H4 (cell line): Measurements from ENCODE around the gene TELO2. TPM values are rescaled to one million over a fixed set of nuclear protein-coding genes. Genes with fewer than 3 reads are reported as not detected.
A peak's percentile ranks its signal among the peaks of the same experiment; 100 is the strongest.
"Not testable (repeated sequence)": the region's sequence is repeated elsewhere in the genome, so short reads cannot be mapped to it uniquely, and the experiment has no call there.

Source experiments
- DNase-seq: peaks from one replicate; pipeline ENCODE4 v3.0.0-alpha.2; 2015; ENCODE audit warnings: low spot score
- total RNA-seq: library from RNA; depleted of rRNA; stranded (reverse); fragments of >200 nt; shearing (Covaris generic); gene quantifications from 2 replicates; pipeline ENCODE4 v1.2.3, GENCODE V29; 2014

Gene TELO2
- total RNA-seq, 1 experiment from 2014 or later: 3.6 TPM

DNA sequence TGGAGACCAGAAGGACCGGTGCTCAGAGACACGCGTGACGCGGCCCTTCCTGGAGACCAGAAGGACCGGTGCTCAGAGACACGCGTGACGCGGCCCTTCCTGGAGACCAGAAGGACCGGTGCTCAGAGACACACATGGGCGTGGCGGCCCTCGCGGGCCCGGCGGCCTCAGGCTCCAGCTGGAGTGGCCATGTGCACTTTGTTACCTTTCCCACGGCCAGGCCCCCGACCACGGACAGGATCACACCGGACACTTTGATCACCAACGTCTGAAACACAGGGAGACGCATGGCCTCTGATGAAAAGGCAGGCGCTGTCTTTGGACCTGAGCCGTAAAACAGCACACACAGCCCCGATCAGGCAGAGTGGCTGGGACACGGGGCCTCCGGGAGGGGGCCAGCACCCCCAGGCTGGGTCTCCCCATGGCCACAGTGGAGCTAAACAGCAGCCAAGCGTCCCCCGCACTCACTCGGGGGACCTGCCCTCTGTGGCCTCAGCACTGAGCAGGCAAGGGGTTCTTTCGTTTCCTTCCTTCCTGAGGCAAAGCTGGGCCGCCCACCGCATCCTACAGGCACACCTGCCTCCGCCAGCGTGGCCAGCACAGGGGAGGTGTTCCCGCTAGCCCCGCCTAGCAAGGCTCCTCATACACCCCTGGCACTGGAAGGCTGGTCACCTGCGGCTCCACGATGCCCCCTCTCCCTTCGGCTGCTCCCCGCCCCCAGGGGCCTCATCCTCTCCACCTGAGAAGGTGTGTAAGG lies 35.5 kb upstream of the TELO2 start:
- no peak for DNase-seq

DNA sequence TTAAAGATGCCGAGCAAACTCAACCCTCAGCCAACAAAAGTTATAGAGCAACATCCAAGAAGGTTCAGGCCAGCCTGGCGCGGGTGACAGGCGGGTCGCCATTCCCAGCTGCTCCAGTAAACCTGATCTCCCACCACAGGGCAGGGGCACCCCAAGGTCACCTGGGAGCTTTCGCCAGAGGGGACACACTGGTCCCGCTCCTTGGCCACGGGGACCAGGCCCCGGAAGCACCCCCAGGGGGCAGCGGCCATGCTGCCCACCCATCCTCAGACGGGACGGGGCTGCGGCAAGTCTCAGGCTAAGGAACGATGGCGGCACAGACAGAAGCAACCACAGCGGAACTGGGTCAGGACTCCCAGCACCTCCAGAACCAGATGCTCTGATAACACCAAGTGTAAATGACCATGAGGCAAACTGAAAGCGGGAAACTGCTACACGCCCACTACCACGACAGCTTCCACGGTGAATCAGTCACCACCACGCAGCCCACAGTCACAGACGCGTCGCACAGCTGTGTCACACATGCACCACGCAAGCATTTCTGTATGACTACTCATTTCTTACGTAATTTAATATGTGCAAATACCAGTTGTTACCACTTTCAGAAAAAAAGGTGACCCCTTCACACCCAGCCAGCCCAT lies 34.7 kb upstream of the TELO2 start:
- no peak for DNase-seq

DNA sequence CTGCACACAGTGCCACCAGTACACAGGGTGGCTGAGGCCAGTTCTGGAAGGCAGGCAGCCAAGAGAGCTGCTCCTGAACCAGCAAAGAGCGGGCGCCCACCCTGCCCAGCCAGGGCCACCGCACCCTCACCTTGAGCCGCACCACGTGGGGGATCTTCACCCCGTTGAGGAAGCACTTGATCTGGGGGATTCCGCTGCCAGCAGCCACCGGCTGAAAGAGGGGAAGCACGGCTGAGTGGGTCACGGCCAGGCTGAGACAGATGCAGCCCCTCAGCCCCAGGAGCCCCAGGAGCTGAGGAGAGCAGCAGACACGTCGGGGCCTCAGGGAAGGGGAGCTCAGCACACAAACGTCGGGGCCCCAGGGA lies 34.2 kb upstream of the TELO2 start:
- no peak for DNase-seq

DNA sequence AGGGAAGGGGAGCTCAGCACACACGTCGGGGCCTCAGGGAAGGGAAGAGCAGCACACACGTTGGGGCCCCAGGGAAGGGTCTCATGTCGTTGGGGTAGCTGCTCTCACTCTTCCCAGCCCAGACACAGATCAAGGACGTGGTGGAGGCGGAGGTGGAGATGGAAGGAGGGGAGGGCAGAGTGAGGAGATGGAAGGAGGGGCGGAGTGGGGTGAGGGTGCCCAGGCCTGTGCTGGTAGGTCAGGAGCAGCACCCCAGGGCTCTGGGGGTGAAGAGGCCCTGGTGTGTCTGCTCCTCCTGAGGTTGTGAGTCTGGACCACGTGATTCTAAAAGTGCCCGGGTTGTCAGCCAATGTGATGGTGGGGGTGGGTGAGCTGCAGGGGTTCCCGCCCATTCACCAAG lies 33.2 kb upstream of the TELO2 start:
- DNase-seq: no peak

DNA sequence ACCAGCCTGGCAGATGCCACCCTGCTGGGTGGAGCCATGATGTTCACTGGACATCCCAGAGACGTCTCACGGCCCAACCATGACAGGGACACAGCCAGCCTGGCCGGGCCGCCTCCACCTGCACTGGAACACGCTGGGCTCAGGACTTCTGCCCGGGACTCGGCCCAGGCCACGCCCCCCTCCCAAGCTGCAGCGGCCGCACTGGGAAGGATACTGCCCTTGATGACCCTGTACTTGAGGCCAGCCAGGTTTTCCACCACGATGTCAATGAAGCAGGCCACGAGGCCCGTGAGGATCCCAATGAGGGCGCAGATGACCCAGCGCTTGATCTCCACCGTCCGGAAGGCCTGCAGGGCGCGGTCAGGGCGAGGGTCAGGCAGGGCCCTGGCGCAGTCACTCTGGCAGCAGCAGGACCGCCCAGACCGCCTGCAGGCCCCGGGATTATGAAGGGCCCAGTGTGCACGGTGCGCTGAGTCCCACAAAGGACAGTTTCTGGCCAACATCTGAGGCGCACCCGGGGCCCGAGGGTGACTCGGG lies 32.5 kb upstream of the TELO2 start:
- no peak for DNase-seq

DNA sequence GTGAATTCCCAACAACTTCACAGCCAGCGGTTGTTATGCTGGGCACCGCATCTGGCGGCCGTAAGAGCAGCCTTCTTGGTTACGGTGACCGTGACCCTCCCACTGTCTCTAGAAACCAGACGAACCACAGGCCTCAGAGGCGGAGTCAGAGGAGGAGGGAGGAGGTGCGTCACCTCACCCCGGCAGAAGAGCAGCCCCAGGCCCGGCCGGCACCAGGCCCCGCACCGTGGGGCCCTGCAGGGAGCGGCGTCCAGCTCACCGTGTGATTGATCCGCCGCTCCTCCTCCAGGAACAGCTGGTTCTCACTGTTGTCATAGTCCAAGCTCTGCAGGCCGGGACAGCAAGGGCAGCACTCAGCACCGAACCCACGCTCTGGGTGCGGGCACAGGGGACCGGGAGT lies 32.0 kb upstream of the TELO2 start:
- no peak for DNase-seq

DNA sequence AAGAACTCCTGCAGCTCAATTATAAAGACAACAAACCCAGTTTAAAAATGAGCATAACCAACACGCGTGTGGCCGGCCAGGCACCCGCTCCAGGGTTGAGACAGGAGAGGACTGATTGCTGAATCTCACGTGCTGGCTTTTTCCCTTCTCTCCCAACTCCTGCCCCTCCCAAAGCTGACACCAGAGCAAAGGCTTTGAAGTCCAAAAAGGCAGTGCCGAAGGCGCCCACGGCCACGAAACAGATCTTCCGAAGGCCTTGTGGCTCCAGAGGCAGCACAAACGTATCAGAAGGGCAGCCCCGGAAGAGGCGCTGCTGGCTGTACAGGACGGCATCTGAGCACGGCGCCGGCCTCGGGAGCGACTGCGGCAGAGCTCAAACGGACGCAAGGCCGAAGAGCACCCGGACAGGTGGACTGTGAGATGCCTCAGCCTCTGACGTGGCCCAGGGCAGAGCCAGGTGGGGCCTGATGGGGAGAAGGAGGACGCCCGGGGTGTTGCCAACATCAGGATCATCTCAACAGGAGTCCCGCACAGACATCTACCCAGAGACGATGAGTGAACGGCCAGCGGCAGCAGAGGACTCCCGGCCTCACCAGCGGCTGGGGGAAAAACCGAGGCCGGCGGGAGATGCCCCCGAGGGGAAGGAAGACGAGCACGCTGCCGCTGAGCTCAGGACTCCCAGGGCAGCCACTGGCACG lies 28.8 kb upstream of the TELO2 start:
- DNase-seq: no peak

DNA sequence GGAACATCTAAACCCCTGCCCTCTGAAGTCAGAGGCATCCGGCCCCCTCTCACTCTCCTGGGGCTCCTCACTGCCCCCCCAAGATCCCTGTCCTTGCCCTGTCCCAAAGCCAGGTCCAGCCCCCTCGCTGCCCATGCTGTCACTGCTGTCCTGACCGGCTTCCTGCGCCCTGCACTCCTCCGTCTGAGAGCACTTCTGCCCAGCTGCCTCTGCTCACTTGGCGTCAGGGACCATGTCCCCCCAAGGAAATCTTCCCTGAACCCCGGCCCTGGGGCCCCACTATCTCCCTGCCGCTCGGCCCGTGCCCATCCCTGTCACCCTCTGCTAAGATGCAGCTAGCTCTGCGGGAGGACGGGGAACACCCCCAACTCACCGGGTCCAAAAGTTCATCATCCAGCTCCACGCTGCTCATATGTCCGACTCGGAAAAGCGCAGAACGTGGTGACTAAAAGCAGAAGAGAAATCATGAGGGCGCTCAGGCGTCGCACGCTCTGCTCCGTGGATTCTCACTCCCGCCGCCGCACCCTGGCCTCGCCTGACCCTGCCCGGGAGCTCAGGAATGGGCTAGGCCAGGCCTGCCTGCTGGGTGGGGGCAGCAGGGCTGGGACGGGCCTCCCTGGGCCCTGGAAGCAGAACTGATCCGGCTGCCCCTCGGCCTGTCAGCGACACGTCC lies 28.1 kb upstream of the TELO2 start:
- DNase-seq: no peak

DNA sequence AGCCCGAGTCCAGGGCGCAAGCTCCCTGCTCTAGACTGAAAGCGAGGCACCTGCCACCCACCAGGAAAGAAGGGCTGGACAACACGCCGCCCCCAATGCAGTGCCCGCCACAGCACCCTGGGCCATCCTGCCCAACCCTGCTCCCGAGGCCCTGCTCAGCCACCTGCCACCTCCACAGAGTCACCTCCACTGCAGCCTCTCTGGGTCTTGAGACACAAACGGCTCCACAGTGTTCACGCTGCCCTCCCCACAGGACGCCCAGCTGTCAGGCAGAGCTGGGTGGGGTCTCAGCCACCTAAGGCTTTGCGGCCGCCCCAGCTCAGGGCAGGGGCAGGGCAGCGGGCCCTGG lies 27.6 kb upstream of the TELO2 start:
- DNase-seq: no peak

DNA sequence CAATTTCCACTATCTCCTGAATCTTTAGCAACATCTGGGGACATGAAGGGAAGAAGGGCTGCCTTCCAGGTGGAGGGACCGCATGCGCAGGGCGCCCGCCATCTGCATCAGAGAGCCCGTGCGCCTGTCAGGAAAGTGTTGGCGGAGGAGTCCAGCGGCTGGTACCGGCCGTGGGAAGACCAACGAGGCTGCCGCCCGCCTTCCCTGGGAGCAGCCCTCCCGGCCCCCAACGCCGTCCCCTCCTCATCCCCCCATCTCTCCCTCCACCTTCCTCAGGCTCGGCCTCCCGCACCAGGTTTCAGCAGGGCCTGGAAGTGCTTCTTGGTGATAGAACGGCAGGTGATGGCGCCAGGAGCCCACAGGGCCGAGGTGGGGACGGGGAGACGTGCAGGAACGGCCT lies 27.1 kb upstream of the TELO2 start:
- DNase-seq: no peak

DNA sequence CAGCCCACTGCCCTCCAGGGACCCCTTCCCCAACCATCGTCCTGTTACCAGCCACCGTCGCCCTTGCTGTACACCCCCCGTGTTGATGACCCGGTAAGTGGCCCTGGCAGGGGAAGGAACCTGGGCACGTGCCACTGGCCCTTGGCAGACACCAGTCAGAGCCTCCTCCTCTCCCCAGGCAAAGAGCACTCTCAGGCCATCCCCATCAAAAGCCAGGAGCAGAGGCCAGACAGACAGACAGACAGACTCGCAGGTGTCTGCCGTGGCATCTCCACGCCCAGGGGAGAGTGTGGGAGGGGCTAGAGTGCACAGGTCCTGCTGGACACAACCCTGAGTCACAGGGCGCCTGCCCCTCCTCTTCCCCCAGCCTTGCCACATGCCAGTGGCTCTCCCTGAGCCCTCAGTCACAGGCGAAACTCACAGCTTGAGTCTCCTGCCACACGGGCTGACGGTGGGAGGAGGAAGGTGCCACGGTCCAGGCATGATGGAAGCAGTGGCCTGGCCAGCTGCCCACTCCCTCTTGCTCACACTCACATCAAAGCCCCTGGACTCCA lies 26.1 kb upstream of the TELO2 start:
- no peak for DNase-seq

DNA sequence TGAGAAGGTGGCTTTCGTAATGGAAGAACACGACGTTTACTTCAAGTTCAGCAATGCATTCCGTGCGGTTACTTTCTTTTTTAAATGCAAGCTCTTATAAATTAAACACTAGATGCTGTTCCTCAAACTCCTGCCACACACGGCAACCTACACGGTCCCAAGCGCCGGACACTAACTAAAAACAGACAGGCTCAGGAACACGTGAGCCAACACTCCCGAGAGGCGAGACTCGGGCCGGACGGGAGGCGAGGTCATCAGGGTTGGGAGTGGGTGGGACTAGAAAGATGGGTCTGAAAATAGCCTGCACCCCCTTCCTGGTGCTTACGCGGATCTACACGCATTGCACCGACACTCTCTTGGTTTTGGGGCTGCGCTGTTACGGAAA lies 24.7 kb upstream of the TELO2 start:
- no peak for DNase-seq

DNA sequence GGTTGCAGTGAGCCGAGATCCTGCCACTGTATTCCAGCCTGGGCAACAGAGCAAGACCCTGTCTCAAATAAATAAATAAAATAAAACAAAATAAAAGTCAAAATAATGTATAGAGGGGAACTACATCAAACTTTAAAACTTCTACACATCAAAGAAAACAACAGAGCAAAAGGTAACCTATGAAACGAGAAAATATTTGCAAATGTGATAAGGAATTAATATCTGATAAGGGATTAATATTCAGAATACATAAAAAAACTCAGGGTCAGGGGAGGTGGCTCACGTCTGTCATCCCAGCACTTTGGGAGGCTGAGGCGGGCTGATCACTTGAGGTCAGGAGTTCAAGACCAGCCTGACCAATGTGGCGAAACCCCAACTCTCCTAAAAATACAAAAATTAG lies 24.0 kb upstream of the TELO2 start:
- not testable (repeated sequence) for DNase-seq

DNA sequence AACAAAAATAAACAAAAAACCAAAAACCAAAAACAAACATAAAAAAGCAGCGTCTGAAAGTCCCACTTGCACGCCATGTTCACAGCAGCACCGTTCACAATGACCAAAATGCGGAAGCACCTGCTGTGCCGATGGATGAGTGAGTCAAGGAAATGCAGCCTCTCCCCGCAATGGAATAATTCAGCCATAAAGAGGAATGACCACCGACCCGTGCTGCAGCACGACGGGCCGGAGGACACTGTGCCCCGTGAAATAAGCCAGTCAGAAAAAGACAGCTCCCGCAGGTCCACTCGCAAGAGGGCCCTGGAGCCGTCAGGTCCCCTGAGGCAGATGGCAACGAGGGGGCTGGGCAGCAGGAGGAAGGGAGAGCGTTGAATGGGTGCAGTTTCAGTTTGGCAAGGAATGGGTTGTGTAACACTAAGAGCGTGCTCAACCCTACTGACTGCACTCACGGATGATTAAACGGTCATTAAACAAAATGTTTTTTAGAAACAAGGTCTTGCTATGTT lies 23.4 kb upstream of the TELO2 start:
- no peak for DNase-seq

DNA sequence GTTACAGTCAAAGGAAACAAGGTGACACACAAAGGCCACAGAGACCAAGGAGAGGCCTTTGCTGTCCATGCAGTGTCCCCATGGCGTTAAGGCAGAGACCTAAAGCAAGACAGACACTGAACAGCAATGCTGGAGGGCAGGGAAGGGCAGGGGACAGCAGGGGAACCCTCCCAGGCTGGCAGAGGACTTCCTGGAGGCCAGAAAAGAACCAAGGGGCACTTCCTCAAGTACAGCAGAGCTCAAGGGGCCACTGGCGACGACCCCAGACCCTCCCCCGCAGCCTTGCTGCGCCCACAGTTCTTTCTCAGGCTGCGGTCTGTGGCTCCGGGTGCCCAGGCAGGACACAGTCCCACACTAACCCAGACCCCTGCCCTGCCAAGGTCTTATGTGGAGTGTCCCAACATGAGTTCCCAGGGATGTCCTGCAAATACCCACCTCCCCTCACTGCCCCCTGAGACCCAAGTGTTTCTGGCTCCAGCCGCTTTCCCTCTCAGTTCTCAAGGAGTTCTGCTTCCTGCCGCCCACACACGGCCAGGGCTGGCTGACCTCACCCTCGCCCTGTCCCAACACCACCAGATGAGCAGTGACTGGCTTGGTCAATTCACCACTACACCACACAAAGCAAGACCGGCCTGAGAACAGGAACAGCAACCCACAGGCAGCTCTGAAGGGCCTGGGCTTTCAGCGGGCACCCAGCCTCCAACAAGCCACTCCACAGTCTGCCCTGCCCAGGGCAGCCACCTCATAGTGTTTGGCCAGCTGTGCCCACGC lies 22.5 kb upstream of the TELO2 start:
- DNase-seq: no peak

DNA sequence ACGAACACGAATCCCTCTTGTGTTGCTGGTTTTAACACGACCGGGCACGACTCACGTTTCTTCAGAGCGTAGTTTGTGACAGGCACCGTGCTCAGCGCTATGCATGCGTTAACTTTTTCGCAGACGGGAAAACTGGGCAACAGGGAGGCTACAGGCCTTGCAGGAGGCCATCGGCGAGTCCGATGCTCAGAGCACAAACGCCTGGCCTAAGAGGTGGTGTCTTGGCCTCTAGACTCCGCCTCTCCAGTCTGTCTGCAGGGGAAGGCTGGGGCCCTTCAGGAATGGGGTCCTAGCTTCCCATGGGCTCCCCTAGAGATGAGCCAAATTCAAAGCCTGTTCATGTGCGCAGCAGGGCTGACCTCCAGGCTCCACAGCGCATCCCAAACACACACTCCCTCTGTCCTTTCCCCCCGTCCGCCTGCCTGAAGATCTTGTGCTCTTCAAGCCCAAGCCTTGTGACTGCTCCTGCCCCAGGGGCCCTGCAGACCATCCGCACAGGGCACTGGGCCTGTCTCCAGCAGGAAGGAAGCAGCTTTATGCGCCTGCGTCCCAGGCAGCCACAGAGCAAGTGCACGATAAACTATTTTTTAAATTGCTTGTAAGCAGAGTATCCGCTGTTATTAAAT lies 21.5 kb upstream of the TELO2 start:
- DNase-seq: no peak

DNA sequence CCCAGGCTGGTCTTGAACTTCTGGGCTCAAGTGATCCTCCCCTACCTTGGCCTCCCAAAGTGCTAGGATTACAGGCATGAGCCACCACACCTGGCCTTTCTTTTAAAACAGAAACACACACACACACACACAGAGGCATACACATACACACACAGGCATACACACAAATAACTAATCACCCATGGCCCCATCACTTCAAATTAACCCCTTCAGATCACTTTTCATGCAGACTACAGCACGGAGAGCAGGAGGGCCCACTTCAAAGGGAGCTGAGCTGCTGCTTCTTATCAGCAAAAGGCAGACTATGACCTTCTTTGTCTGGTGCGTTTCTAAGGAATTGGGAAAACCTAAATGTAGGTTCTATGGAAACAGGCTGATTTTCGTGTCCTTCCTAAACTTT lies 20.2 kb upstream of the TELO2 start:
- no peak for DNase-seq

DNA sequence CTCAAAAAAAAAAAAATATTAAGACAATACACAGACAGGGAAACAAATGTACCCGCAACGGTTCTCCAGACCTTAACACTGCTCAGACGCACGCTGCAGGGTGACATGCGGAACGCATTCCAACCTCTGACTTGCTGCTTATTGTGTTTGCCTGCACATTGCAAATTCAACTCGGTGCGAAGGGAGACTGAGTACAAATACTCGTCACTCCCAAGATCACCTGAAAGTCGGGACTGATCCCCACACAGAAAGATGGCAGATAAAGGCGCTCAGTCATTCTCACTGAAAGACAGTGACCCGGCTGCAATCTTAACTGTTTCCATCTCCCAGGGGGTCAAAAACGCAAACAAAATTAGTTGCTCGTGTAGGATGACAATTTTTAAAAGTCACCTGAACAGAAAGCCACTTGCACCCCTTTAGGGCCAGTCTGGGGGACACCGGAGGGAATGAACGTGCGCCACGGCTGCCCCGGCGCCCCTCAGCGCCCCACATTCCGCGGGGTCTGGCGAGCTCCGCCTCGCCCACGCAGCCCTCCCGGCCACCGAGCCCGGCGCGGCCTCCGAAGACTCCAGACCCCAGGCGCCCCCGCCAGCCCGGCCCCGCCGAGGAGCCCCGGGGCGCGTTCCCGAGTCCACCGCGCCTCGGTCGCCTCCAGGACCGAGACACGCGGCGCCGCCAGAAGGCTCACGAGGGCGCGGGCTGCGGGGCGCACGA lies 18.9 kb upstream of the TELO2 start:
- DNase-seq: no peak

DNA sequence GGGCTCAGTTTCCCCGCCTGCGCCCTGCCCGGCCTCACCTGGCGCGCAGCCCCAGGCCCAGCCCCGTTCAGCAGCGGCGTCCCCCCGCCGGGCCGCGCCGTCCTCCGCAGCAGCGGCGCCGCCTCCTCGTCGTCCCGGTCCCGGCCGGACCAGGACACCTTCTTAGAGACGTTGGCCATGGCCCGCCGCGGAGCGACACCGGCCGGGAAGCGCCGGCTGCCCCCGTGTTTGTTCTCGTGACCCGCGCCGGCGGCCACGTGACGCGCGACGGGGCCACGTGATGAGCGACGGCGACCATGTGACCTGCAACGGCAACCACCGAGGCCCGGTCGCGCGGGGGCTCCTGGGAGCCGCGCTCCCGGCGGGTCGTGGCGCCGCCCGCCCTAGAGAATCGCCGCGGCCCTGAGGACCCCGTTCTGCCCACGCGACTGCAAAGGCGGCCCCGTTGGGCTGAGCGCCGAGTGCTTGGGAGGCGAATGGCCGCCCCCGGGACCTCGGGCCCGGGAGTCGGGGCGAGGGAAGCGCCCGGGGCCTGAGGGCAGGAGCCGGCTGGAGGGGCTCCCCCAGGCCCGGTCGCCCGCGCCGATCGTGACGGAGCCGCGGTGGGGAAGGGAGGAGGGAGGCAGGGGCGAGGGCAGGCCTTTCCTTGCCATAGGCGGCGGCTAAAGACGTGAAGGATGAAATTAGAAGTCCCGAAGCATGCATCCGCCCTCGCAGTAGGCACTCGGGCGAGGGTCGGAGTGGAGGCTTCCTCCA lies 18.2 kb upstream of the TELO2 start, which contains the start of gene CLCN7:
Gene CLCN7 (minus strand): TSS at position 233 of the 756 bp plus-strand sequence. CDS start 54 bp downstream, at position 179.
- DNase-seq: peak; percentile 75
